ENCODE results near the gene ZNF507. TPM values are rescaled to one million over a fixed set of nuclear protein-coding genes. Genes with fewer than 3 reads are reported as not detected.

The ZNF507 gene
- total RNA-seq, 1 donor from 2014 or later, result 38.6 TPM

DNA sequence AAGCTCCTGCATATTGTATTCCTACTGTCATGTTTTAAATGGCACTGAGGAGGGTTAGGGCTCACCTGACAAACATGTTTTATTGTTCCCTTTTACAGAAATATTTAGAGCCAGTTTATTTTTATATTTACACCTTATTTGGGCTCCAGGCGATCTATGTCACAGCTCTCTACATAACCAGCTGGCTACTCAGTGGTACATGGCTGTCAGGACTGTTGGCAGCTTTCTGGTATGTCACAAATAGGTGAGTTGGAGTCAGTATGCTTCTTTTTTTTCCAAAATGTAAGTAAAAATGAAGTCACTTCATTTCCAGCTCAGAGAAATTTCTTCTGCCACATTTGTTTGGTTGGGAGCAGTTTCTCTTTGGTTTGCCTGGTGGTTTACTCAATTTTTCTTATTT lies 91.7 kb downstream of the ZNF507 start:
- CTCF ChIA-PET, result no interaction called here

More for the DNA sequence above, 91.7 kb downstream of the ZNF507 start:
- Mint-ChIP-seq H3K27me3 (no peaks in the 10 kb centered on the region), H3K9me3 (no peaks in the 10 kb centered on the region), H3K4me1 (no peaks in the 10 kb centered on the region), H3K36me3 (ENCODE audit: low read depth) (peaks cover 50% of the 10 kb centered on the region), H3K4me3 (no peak overlapping the region), H3K27ac (no peak overlapping the region)
- no peak for ATAC-seq (ENCODE audit: low read depth)
- POLR2A ChIA-PET, result no interaction called here
- intact Hi-C loops (cut with micrococcal nuclease), result no loop called here
- DNase-seq, result no peak
- TF ChIP-seq, protein P1, sequence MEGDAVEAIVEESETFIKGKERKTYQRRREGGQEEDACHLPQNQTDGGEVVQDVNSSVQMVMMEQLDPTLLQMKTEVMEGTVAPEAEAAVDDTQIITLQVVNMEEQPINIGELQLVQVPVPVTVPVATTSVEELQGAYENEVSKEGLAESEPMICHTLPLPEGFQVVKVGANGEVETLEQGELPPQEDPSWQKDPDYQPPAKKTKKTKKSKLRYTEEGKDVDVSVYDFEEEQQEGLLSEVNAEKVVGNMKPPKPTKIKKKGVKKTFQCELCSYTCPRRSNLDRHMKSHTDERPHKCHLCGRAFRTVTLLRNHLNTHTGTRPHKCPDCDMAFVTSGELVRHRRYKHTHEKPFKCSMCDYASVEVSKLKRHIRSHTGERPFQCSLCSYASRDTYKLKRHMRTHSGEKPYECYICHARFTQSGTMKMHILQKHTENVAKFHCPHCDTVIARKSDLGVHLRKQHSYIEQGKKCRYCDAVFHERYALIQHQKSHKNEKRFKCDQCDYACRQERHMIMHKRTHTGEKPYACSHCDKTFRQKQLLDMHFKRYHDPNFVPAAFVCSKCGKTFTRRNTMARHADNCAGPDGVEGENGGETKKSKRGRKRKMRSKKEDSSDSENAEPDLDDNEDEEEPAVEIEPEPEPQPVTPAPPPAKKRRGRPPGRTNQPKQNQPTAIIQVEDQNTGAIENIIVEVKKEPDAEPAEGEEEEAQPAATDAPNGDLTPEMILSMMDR (IDR thresholded peaks at IDR 0.05), result no peak

Other genes with a start within 250 kb of the ZNF507 start
- gene DPY19L3, start 60.2 kb downstream of the ZNF507 start, total RNA-seq, result 22.1 and 29.8 TPM in 2 replicates
- gene PDCD5, start 235.6 kb downstream of the ZNF507 start, total RNA-seq, result 58.2 and 64.9 TPM in 2 replicates